ENCODE data around the gene GLRX3.
"Not testable (repeated sequence)": the region's sequence is repeated elsewhere in the genome, so short reads cannot be mapped to it uniquely, and the experiment has no call there.

Gene GLRX3

DNA sequence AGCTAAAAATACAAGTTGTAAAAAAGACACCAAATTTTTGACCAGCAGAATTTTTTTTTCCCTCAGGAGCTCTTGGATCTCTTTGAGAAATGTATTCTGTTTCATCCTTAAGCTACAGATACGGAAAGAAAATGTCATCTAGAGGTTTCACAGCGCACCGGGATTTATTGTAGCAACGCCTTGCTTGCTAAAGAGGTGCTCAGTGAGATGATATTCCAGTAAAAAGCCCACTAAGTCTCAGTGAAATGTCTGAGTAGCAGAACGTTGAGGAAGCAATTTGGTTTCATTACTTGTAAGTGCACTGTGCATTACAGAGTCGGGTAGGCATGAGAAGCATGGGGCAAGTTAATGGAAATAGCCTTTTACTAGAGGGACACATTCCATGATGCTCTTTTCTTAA, 62.5 kb downstream of the GLRX3 start:
- H3K27me3 Mint-ChIP-seq (ENCODE audit: low read depth, poor library complexity), result no peaks in the 10 kb centered on the region
- H3K27ac Mint-ChIP-seq, result no peak overlapping the region
- H3K9me3 Mint-ChIP-seq, result no peaks in the 10 kb centered on the region

DNA sequence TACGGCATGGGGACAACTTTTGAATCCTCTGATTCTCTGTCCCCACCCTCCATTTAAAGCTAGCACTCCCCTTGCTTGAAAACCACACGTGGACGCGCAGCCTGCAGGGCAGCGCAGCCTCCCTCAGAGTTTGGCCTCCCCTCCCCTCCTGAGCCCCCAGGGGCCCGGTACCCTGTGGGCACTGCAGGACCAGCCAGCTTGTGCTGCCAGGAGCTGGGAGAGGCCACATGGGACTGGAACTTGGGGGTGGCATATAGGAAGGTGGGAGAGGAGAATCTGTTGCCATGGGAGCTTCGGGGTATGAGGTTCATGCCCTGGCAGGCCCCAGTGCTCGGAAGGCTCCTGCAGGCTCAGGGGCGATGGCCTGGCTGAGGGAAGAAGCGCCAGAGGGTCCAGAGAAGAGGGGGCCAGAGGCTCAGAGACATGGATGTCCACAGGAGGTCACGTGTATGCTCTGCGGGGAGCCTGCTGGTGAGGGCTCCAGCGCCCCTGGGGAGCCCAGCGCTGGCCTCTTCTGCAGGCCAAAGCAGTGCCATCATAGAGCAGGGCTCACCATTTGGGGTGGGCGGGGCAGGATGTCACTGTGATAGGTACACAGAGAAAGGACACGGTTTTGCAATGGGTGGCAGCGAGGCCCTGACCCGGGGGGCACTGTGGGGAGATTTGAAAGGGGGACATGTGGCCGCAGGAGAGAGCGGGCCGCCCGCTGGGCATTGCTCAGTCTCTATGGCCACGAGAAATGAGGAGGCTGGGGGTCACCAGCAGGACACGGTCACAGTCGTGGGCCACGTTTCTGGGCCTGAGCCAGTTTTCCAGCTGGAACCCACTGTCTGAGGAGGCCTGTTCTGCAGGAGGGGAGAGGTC, 64.2 kb downstream of the GLRX3 start:
- H3K9me3 Mint-ChIP-seq, result no peaks in the 10 kb centered on the region
- H3K27ac Mint-ChIP-seq, result no peak overlapping the region
- H3K36me3 Mint-ChIP-seq (ENCODE audit: low read depth), result no peaks in the 10 kb centered on the region
- DNase-seq, result no peak
- H3K27me3 Mint-ChIP-seq (ENCODE audit: low read depth, poor library complexity), result peaks cover 7% of the 10 kb centered on the region
- TF ChIP-seq, protein P1, sequence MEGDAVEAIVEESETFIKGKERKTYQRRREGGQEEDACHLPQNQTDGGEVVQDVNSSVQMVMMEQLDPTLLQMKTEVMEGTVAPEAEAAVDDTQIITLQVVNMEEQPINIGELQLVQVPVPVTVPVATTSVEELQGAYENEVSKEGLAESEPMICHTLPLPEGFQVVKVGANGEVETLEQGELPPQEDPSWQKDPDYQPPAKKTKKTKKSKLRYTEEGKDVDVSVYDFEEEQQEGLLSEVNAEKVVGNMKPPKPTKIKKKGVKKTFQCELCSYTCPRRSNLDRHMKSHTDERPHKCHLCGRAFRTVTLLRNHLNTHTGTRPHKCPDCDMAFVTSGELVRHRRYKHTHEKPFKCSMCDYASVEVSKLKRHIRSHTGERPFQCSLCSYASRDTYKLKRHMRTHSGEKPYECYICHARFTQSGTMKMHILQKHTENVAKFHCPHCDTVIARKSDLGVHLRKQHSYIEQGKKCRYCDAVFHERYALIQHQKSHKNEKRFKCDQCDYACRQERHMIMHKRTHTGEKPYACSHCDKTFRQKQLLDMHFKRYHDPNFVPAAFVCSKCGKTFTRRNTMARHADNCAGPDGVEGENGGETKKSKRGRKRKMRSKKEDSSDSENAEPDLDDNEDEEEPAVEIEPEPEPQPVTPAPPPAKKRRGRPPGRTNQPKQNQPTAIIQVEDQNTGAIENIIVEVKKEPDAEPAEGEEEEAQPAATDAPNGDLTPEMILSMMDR (IDR thresholded peaks at IDR 0.05), result no peak
- H3K4me3 Mint-ChIP-seq, result no peak overlapping the region
- H3K4me1 Mint-ChIP-seq, result no peaks in the 10 kb centered on the region

More for the DNA sequence above, 62.5 kb downstream of the GLRX3 start:
- peaks cover 9% of the 10 kb centered on the region for H3K4me1 Mint-ChIP-seq
- no peak overlapping the region for H3K4me3 Mint-ChIP-seq
- TF ChIP-seq, protein P1 (IDR thresholded peaks at IDR 0.05), result no peak
- H3K36me3 Mint-ChIP-seq (ENCODE audit: low read depth), result no peaks in the 10 kb centered on the region
- DNase-seq, result no peak

DNA sequence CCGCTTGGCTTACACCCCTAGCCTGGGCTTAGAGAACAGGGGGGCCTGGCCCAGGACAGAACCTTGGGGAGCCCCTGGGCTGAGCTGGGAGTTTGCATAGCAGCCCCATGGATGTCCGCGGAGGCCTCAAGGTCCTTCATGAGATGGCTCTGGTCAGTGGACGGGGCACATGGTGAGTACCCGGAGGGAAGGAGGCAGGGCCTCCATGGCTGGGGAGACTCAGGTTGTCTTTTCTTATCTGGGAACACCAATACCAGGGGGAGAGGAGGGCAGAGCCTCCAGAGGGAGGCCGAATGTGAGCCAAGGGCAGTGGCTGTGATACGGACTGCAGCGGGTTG, 64.8 kb downstream of the GLRX3 start:
- TF ChIP-seq, protein P1 (IDR thresholded peaks at IDR 0.05), result no peak
- peaks cover 7% of the 10 kb centered on the region for H3K27me3 Mint-ChIP-seq (ENCODE audit: low read depth, poor library complexity)
- no peak overlapping the region for H3K27ac Mint-ChIP-seq
- H3K9me3 Mint-ChIP-seq, result no peaks in the 10 kb centered on the region
- H3K4me3 Mint-ChIP-seq, result no peak overlapping the region
- no peaks in the 10 kb centered on the region for H3K36me3 Mint-ChIP-seq (ENCODE audit: low read depth)
- no peak for DNase-seq
- H3K4me1 Mint-ChIP-seq, result no peaks in the 10 kb centered on the region

DNA sequence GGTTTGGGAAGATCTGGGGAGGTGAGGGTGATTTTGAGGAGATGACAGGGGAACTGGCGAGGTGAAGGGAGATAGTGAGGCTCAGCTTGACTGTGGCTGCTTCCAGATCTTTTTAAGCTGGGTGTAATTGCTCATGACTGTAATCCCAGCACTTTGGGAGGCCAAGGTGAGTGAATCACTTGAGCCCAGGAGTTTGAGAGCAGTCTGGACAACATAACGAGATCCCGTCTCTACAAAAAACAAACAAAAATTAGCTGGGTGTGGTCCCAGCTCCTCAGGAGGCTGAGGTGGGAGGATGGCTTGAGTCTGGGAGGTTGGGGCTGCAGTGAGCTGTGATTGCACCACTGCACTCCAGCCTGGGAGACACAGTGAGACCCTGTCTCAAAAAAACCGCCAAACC, 66.0 kb downstream of the GLRX3 start:
- DNase-seq; H3K27me3 Mint-ChIP-seq (ENCODE audit: low read depth, poor library complexity); H3K9me3 Mint-ChIP-seq; H3K4me3 Mint-ChIP-seq; H3K36me3 Mint-ChIP-seq (ENCODE audit: low read depth); H3K4me1 Mint-ChIP-seq; H3K27ac Mint-ChIP-seq: not testable (repeated sequence)

DNA sequence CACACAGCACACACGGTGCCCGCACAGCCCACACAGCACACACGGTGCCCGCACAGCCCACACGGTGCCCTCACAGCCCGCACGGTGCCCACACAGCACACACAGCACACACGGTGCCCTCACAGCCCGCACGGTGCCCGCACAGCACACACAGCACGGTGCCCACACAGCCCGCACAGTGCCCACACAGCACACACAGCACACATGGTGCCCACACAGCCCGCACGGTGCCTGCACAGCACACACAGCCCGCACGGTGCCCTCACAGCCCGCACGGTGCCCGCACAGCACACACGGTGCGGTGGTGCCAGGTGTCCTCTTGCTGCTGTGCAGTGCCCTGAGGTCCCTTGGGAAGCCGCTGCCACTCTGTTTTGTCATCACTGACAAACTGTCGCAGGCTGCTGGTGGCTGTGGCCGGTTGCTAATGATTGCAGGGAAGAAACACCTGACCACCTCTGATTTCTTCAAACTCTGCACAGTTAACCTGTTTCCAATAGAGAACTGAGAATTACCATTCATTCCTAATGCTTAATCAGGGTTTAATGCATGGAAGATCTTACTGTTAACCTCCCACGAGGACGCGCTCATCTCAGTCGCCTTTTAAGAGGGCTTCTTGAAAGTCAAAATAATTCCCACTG, 66.9 kb downstream of the GLRX3 start:
- no peak for DNase-seq
- H3K27ac Mint-ChIP-seq, result no peak overlapping the region
- no peaks in the 10 kb centered on the region for H3K9me3 Mint-ChIP-seq
- no peaks in the 10 kb centered on the region for H3K36me3 Mint-ChIP-seq (ENCODE audit: low read depth)
- no peak overlapping the region for H3K4me3 Mint-ChIP-seq
- H3K4me1 Mint-ChIP-seq, result no peaks in the 10 kb centered on the region
- TF ChIP-seq, protein P1 (IDR thresholded peaks at IDR 0.05), result no peak
- peaks cover 7% of the 10 kb centered on the region for H3K27me3 Mint-ChIP-seq (ENCODE audit: low read depth, poor library complexity)

DNA sequence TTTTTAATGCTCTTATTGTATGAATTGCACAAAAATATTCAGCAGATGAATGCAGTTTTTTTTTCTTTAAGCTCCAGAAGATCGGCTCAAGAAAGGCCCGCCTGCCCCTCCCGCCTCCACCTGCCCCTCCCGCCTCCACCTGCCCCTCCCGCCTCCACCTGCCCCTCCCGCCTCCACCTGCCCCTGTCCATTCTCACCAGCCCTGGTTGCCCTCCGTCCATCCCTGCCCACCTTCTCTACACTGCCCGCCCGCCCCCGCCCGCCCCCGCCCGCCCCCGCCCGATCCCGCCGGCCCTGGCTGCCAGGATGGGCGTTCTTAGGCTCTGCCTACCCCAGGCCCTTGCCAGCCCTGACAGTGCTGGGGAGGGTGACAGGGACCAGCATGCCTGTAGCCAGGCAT, 67.4 kb downstream of the GLRX3 start:
- Mint-ChIP-seq H3K27me3 (ENCODE audit: low read depth, poor library complexity) (peaks cover 7% of the 10 kb centered on the region), H3K4me3 (no peak overlapping the region), H3K27ac (no peak overlapping the region), H3K9me3 (no peaks in the 10 kb centered on the region), H3K36me3 (ENCODE audit: low read depth) (no peaks in the 10 kb centered on the region), H3K4me1 (no peaks in the 10 kb centered on the region)
- DNase-seq, result no peak
- TF ChIP-seq, protein P1 (IDR thresholded peaks at IDR 0.05), result no peak
